ENCODE data around the gene PTPRE. TPM values are rescaled to one million over a fixed set of nuclear protein-coding genes. Genes with fewer than 3 reads are reported as not detected.

Gene PTPRE
- polyA plus RNA-seq, 1 of the 3 experiments (the other 2 are of a cell fraction), result 11.8 TPM

DNA sequence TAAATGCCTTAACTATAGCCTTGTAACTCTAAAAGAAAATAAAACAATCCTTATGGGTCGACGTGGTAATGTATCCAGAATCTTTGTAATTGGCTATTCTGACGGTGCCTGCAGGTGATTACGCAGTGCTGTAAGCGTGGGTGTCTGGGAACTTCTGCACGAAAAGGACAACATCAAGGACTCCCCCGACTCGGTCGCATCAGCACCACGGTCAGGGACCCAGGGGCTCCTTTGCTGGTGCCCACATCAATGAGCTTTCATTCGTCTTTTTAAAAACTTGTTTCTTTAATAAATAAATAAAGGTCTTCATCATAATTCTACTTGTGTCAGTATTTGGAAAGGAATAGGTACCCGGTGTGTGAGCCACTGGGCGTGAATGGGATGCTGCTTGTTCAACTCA is 206.1 kb downstream of the PTPRE start:
- H3K27ac ChIP-seq (ENCODE audit: low read depth in 2 of 2, low read length in 1 of 2), result no peak overlapping the region
- 97% methylated on average over 13 of the region's 13 CpGs for WGBS (ENCODE audit: low lambda C conversion rate)
- TF ChIP-seq JUND (IDR thresholded peaks at IDR 0.05), result no peak
- TF ChIP-seq, protein P1, sequence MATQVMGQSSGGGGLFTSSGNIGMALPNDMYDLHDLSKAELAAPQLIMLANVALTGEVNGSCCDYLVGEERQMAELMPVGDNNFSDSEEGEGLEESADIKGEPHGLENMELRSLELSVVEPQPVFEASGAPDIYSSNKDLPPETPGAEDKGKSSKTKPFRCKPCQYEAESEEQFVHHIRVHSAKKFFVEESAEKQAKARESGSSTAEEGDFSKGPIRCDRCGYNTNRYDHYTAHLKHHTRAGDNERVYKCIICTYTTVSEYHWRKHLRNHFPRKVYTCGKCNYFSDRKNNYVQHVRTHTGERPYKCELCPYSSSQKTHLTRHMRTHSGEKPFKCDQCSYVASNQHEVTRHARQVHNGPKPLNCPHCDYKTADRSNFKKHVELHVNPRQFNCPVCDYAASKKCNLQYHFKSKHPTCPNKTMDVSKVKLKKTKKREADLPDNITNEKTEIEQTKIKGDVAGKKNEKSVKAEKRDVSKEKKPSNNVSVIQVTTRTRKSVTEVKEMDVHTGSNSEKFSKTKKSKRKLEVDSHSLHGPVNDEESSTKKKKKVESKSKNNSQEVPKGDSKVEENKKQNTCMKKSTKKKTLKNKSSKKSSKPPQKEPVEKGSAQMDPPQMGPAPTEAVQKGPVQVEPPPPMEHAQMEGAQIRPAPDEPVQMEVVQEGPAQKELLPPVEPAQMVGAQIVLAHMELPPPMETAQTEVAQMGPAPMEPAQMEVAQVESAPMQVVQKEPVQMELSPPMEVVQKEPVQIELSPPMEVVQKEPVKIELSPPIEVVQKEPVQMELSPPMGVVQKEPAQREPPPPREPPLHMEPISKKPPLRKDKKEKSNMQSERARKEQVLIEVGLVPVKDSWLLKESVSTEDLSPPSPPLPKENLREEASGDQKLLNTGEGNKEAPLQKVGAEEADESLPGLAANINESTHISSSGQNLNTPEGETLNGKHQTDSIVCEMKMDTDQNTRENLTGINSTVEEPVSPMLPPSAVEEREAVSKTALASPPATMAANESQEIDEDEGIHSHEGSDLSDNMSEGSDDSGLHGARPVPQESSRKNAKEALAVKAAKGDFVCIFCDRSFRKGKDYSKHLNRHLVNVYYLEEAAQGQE (IDR thresholded peaks at IDR 0.05; ENCODE audit: low read depth, low read length), result peak; percentile 92

GRCh38 chr10:128114901-128115300 is 208.0 kb downstream of the PTPRE start:
- H3K4me3 ChIP-seq (ENCODE audit: low read depth in 2 of 2, low read length in 1 of 2), result no peak overlapping the region
- no peaks in the 10 kb centered on the region for H3K9me3 ChIP-seq
- H3K27ac ChIP-seq (ENCODE audit: low read depth in 2 of 2, low read length in 1 of 2), result no peak overlapping the region
- H3K9me2 ChIP-seq, result no peaks in the 10 kb centered on the region
- H4K20me1 ChIP-seq (ENCODE audit: insufficient read depth), result peaks cover 31% of the 10 kb centered on the region; the same call in 1 of the 2 replicates
- no peaks in the 10 kb centered on the region for H3K27me3 ChIP-seq (ENCODE audit: insufficient read depth)
- peaks cover 4% of the 10 kb centered on the region for H3F3A ChIP-seq (replicated peaks; ENCODE audit: insufficient read depth)
- no peak for DNase-seq
- H3K36me3 ChIP-seq (replicated peaks in 1 of 2; ENCODE audit: control insufficient read depth in 1 of 2, insufficient read depth in 2 of 2, low read length in 1 of 2), result peaks cover 61 to 82% of the 10 kb centered on the region in 2 experiments
- H3K79me2 ChIP-seq (ENCODE audit: insufficient read depth), result peaks cover 52% of the 10 kb centered on the region
- H2AFZ ChIP-seq (ENCODE audit: low read depth), result no peak overlapping the region
- 96% methylated on average over 2 of the region's 2 CpGs for WGBS (ENCODE audit: low lambda C conversion rate)
- ChIA-PET CTCF (interaction anchor here (1.0 to 1.9 kb wide), 5 partner anchors 12 to 37 kb away, joined by 3 to 5 read pairs (median 4); partner anchors contain the start of gene MKI67), POLR2A (interaction anchor here (1.0 kb wide), 1 partner anchor 11 kb away, joined by 3 read pairs; the partner anchor contains the start of gene MKI67)
- no peak overlapping the region for H3K4me2 ChIP-seq
- no peak overlapping the region for H3K9ac ChIP-seq
- H3K4me1 ChIP-seq (ENCODE audit: control insufficient read depth in 1 of 2, insufficient read depth in 2 of 2, low read depth in 1 of 2, low read length in 1 of 2), result no peaks in the 10 kb centered on the region
- TF ChIP-seq GABPA (IDR thresholded peaks at IDR 0.05; ENCODE audit: low read depth) (no peak), FOXM1 (IDR thresholded peaks at IDR 0.05; ENCODE audit: low read depth) (no peak), SIN3A (IDR thresholded peaks at IDR 0.05; ENCODE audit: borderline replicate concordance, low read depth, low read length) (no peak), TAF1 (IDR thresholded peaks at IDR 0.05; ENCODE audit: borderline replicate concordance, low read depth, low read length) (no peak), EP300 (IDR thresholded peaks at IDR 0.05; ENCODE audit: borderline replicate concordance in 1 of 2, low read depth in 1 of 2, low read length in 1 of 2) (no peak), RAD21 (IDR thresholded peaks at IDR 0.05; ENCODE audit: low read length) (no peak), RXRA (IDR thresholded peaks at IDR 0.05; ENCODE audit: borderline replicate concordance, low read depth) (no peak), TEAD4 (IDR thresholded peaks at IDR 0.05; ENCODE audit: borderline replicate concordance, insufficient read depth) (no peak), MAX (IDR thresholded peaks at IDR 0.05; ENCODE audit: low read depth) (no peak), GATA2 (CRISPR knock-in tag; IDR thresholded peaks at IDR 0.05) (no peak), TCF12 (IDR thresholded peaks at IDR 0.05) (no peak), NRF1 (IDR thresholded peaks at IDR 0.05; ENCODE audit: low read depth, low read length) (no peak), EZH2phosphoT487 (IDR thresholded peaks at IDR 0.05; ENCODE audit: borderline replicate concordance, low read depth) (no peak), YY1 (IDR thresholded peaks at IDR 0.05; ENCODE audit: low read depth) (no peak), MXI1 (IDR thresholded peaks at IDR 0.05; ENCODE audit: low read depth, low read length) (no peak), RFX5 (IDR thresholded peaks at IDR 0.05; ENCODE audit: low read length) (no peak)
- TF ChIP-seq, protein P2, sequence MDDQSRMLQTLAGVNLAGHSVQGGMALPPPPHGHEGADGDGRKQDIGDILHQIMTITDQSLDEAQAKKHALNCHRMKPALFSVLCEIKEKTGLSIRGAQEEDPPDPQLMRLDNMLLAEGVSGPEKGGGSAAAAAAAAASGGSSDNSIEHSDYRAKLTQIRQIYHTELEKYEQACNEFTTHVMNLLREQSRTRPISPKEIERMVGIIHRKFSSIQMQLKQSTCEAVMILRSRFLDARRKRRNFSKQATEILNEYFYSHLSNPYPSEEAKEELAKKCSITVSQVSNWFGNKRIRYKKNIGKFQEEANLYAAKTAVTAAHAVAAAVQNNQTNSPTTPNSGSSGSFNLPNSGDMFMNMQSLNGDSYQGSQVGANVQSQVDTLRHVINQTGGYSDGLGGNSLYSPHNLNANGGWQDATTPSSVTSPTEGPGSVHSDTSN (IDR thresholded peaks at IDR 0.05), result no peak
- TF ChIP-seq, protein P3, sequence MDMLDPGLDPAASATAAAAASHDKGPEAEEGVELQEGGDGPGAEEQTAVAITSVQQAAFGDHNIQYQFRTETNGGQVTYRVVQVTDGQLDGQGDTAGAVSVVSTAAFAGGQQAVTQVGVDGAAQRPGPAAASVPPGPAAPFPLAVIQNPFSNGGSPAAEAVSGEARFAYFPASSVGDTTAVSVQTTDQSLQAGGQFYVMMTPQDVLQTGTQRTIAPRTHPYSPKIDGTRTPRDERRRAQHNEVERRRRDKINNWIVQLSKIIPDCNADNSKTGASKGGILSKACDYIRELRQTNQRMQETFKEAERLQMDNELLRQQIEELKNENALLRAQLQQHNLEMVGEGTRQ (IDR thresholded peaks at IDR 0.05; ENCODE audit: borderline replicate concordance, low read depth, low read length), result no peak
- TF ChIP-seq, protein P4, sequence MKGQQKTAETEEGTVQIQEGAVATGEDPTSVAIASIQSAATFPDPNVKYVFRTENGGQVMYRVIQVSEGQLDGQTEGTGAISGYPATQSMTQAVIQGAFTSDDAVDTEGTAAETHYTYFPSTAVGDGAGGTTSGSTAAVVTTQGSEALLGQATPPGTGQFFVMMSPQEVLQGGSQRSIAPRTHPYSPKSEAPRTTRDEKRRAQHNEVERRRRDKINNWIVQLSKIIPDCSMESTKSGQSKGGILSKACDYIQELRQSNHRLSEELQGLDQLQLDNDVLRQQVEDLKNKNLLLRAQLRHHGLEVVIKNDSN (IDR thresholded peaks at IDR 0.05; ENCODE audit: borderline replicate concordance, low read depth), result no peak

More for the DNA sequence above, 206.1 kb downstream of the PTPRE start:
- ChIA-PET CTCF (no interaction called here), POLR2A (no interaction called here)
- H3K4me2 ChIP-seq, result no peak overlapping the region
- DNase-seq, result no peak
- peaks cover 28% of the 10 kb centered on the region; the same call in 1 of the 2 replicates for H4K20me1 ChIP-seq (ENCODE audit: insufficient read depth)
- peaks cover 4% of the 10 kb centered on the region for H3F3A ChIP-seq (replicated peaks; ENCODE audit: insufficient read depth)
- no peaks in the 10 kb centered on the region for H3K9me3 ChIP-seq
- H2AFZ ChIP-seq (ENCODE audit: low read depth), result no peak overlapping the region
- H3K36me3 ChIP-seq (replicated peaks in 1 of 2; ENCODE audit: control insufficient read depth in 1 of 2, insufficient read depth in 2 of 2, low read length in 1 of 2), result peaks cover 71 to 85% of the 10 kb centered on the region in 2 experiments
- no peaks in the 10 kb centered on the region for H3K9me2 ChIP-seq
- H3K9ac ChIP-seq, result no peak overlapping the region
- no peaks in the 10 kb centered on the region for H3K27me3 ChIP-seq (ENCODE audit: insufficient read depth)
- H3K4me1 ChIP-seq (ENCODE audit: control insufficient read depth in 1 of 2, insufficient read depth in 2 of 2, low read depth in 1 of 2, low read length in 1 of 2), result no peaks in the 10 kb centered on the region
- H3K79me2 ChIP-seq (ENCODE audit: insufficient read depth), result peaks cover 40% of the 10 kb centered on the region
- H3K4me3 ChIP-seq (ENCODE audit: low read depth in 2 of 2, low read length in 1 of 2), result no peak overlapping the region
